Mesothelial cell of epicardium (in vitro differentiated cells): ENCODE measurements around the gene ZNF541. TPM values are rescaled to one million over a fixed set of nuclear protein-coding genes. Genes with fewer than 3 reads are reported as not detected.
A peak's percentile ranks its signal among the peaks of the same experiment; 100 is the strongest.

Experiments
- DNase-seq, 2 experiments: peaks; one replicate each; pipeline ENCODE4 v3.0.0; 2021; ENCODE audit warnings: low spot score in 2 of 2; ENCODE audit not compliant: unreplicated experiment in 2 of 2
- H3K27ac Mint-ChIP-seq: 2 replicates; pipeline ENCODE4 v1.8.0; 2021; ENCODE audit warnings: mixed read lengths
- H3K27me3 Mint-ChIP-seq: 2 replicates; pipeline ENCODE4 v1.8.0; 2021; ENCODE audit warnings: low read depth, mixed read lengths
- H3K36me3 Mint-ChIP-seq: 2 replicates; pipeline ENCODE4 v1.8.0; 2021; ENCODE audit warnings: mixed read lengths
- H3K4me1 Mint-ChIP-seq: 2 replicates; pipeline ENCODE4 v1.8.0; 2021; ENCODE audit warnings: mixed read lengths
- H3K4me3 Mint-ChIP-seq: 2 replicates; pipeline ENCODE4 v1.8.0; 2021; ENCODE audit warnings: mild to moderate bottlenecking, moderate library complexity, mixed read lengths
- H3K9me3 Mint-ChIP-seq: 2 replicates; pipeline ENCODE4 v1.8.0; 2021; ENCODE audit warnings: mixed read lengths
- total RNA-seq: library from RNA; stranded (reverse); gene quantifications from 3 replicates; pipeline ENCODE4 v1.2.1, GENCODE V29; 2021
- TF ChIP-seq, protein P1 (sequence below): fragments of 200-600 bp; sonication (generic); IDR thresholded peaks from one replicate; pipeline ENCODE4 v1.5.0; 2021; ENCODE audit warnings: antibody characterized with exemption; ENCODE audit not compliant: unreplicated experiment

The ZNF541 gene
- total RNA-seq, 1 donor from 2014 or later = 0.18 TPM

DNA sequence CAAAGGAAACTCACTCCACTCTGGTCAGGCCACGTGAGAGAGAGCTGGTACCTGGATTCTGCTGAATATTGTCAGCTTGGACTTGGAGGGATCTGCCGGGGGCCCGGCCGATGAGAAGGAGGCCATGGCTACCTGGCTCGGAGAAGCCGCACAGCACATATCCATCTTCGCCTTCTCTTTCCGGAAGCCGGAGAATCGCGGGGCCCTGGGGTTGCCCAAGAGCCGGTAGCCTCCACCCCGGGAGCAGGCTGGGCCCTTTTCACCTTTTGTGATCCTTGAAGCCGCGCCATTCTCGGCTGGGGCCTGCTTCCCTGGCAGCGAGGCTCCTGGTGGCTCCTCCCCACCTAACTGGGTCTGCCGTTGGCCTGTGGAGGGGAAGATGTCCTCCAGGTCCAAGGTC, 28.9 kb downstream of the ZNF541 start:
- no peaks in the 10 kb centered on the region for H3K9me3 Mint-ChIP-seq
- peaks cover 28% of the 10 kb centered on the region for H3K4me1 Mint-ChIP-seq
- H3K27ac Mint-ChIP-seq = no peak overlapping the region
- no peak for DNase-seq
- TF ChIP-seq, protein P1, sequence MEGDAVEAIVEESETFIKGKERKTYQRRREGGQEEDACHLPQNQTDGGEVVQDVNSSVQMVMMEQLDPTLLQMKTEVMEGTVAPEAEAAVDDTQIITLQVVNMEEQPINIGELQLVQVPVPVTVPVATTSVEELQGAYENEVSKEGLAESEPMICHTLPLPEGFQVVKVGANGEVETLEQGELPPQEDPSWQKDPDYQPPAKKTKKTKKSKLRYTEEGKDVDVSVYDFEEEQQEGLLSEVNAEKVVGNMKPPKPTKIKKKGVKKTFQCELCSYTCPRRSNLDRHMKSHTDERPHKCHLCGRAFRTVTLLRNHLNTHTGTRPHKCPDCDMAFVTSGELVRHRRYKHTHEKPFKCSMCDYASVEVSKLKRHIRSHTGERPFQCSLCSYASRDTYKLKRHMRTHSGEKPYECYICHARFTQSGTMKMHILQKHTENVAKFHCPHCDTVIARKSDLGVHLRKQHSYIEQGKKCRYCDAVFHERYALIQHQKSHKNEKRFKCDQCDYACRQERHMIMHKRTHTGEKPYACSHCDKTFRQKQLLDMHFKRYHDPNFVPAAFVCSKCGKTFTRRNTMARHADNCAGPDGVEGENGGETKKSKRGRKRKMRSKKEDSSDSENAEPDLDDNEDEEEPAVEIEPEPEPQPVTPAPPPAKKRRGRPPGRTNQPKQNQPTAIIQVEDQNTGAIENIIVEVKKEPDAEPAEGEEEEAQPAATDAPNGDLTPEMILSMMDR = no peak
- H3K36me3 Mint-ChIP-seq = no peaks in the 10 kb centered on the region
- H3K4me3 Mint-ChIP-seq = no peak overlapping the region
- H3K27me3 Mint-ChIP-seq = no peaks in the 10 kb centered on the region

- peaks cover 2% of the 10 kb centered on the region for H3K27me3 Mint-ChIP-seq
- H3K27ac Mint-ChIP-seq = peak overlapping the region; percentile 75
- no peaks in the 10 kb centered on the region for H3K36me3 Mint-ChIP-seq
- H3K9me3 Mint-ChIP-seq = no peaks in the 10 kb centered on the region
- H3K4me3 Mint-ChIP-seq = no peak overlapping the region
- TF ChIP-seq, protein P1 = no peak
- H3K4me1 Mint-ChIP-seq = peaks cover 21% of the 10 kb centered on the region
- DNase-seq = no peak
Observed at GRCh38 chr19:47542030-47542475, 30.9 kb downstream of the ZNF541 start.

DNA sequence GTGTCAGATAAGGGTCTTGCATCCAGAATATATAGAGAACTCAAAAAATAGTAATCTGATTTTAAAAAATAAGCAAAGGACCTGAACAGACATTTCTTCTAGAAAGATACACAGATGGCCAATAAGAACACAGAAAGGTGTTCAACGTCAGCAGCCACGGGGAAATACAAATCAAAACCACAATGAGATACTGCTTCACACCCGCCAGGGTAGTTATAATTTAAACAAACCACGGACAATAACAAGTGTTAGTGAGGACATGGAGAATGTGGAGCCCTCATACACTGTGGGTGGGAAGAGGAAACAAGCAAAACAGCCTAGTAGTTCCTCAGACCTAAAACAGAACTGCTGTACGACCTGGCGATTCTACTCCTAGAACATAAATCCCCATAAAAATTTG, 31.4 kb downstream of the ZNF541 start:
- peak overlapping the region; percentile 75 for H3K27ac Mint-ChIP-seq
- peaks cover 2% of the 10 kb centered on the region for H3K27me3 Mint-ChIP-seq
- H3K9me3 Mint-ChIP-seq = no peaks in the 10 kb centered on the region
- H3K4me3 Mint-ChIP-seq = no peak overlapping the region
- H3K4me1 Mint-ChIP-seq = peaks cover 18% of the 10 kb centered on the region
- no peak for DNase-seq
- H3K36me3 Mint-ChIP-seq = no peaks in the 10 kb centered on the region
- TF ChIP-seq, protein P1 = no peak

DNA sequence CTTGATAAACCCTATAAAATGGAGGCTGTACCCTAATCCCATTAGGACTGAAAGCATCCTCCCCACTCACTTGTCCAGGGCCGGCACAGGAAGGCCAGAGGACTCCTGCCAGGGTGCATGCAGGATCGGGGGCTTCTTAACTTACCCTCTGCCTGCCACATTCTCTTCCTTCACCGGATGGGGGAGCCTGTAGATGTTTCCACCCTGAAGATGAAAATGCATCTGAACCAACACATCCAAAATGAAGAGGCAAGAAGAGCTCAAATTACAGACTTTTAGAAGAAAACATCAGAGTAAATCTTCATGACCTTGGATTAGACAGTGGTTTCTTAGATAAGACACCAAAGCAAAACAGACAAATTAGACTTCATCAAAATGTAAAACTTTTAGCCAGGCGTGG, 32.2 kb downstream of the ZNF541 start:
- TF ChIP-seq, protein P1 = no peak
- peaks cover 2% of the 10 kb centered on the region for H3K27me3 Mint-ChIP-seq
- peaks cover 18% of the 10 kb centered on the region for H3K4me1 Mint-ChIP-seq
- H3K27ac Mint-ChIP-seq = peak overlapping the region; percentile 8
- no peak for DNase-seq
- no peaks in the 10 kb centered on the region for H3K9me3 Mint-ChIP-seq
- no peak overlapping the region for H3K4me3 Mint-ChIP-seq
- no peaks in the 10 kb centered on the region for H3K36me3 Mint-ChIP-seq

GRCh38 chr19:47539747-47540311, 33.1 kb downstream of the ZNF541 start:
- TF ChIP-seq, protein P1 = no peak
- Mint-ChIP-seq H3K27me3 (peaks cover 2% of the 10 kb centered on the region), H3K4me1 (peaks cover 18% of the 10 kb centered on the region), H3K36me3 (no peaks in the 10 kb centered on the region), H3K27ac (no peak overlapping the region), H3K4me3 (no peak overlapping the region), H3K9me3 (peaks cover 4% of the 10 kb centered on the region)
- DNase-seq = no peak

DNA sequence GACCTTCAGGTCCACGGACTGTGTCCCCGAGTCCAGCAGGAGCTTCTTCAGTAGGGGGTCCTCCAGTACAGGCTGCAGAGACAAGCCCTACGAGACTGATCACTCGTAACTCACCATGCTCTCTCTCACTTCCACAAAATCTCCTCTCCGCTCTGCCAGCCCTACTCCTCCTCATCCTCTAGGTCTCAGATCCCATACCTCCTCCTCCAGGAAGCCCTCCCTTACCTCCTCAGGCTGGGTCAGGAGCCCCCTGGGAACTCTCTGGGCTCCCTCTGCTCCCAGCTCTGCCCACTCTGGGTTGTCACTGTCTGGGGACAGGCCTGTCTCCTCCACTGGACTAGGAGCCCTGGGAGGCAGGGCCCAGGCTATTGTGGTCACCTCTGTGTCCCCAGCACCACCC, 34.1 kb downstream of the ZNF541 start:
- Mint-ChIP-seq H3K4me1 (peaks cover 18% of the 10 kb centered on the region), H3K27me3 (peaks cover 2% of the 10 kb centered on the region), H3K4me3 (no peak overlapping the region), H3K36me3 (no peaks in the 10 kb centered on the region), H3K27ac (no peak overlapping the region), H3K9me3 (peaks cover 4% of the 10 kb centered on the region)
- TF ChIP-seq, protein P1 = no peak
- DNase-seq = no peak
